DOHH2 (cell line): ENCODE measurements around the gene C8A.

Experiments
- EZH2phosphoT487 ChIP-seq: fragments of 200-600 bp; sonication (generic); IDR thresholded peaks from 2 replicates; pipeline ENCODE4 v1.6.1; 2017; ENCODE audit warnings: borderline replicate concordance, mild to moderate bottlenecking, antibody characterized with exemption, low read length, moderate library complexity, mixed read lengths
- TF ChIP-seq, protein P1 (sequence below): fragments of 200-600 bp; sonication (generic); IDR thresholded peaks from one replicate; pipeline ENCODE4 v1.5.1; 2014; ENCODE audit warnings: antibody characterized with exemption, mild to moderate bottlenecking, low read depth, low read length; ENCODE audit not compliant: poor library complexity, severe bottlenecking

DNA sequence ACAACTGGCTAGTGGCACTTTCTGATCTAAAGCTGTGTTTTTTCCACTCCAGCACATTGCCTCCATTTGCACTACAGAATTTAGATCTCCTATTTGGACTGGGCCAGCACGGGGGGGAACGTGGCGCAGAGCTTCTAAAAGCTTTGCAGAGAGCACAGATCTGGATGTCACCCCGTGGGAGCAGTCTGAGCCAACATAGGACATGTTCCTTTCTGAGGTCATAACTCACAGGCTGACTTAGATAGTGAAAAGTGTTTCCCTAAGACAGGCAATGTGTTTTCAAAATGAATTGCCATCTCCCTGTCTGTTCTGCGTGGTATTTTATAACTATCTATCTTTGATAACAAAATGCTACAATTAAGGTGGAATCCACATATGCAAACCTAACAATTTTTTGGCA is 3.7 kb upstream of the C8A start:
- no peak for TF ChIP-seq EZH2phosphoT487
- TF ChIP-seq, protein P1, sequence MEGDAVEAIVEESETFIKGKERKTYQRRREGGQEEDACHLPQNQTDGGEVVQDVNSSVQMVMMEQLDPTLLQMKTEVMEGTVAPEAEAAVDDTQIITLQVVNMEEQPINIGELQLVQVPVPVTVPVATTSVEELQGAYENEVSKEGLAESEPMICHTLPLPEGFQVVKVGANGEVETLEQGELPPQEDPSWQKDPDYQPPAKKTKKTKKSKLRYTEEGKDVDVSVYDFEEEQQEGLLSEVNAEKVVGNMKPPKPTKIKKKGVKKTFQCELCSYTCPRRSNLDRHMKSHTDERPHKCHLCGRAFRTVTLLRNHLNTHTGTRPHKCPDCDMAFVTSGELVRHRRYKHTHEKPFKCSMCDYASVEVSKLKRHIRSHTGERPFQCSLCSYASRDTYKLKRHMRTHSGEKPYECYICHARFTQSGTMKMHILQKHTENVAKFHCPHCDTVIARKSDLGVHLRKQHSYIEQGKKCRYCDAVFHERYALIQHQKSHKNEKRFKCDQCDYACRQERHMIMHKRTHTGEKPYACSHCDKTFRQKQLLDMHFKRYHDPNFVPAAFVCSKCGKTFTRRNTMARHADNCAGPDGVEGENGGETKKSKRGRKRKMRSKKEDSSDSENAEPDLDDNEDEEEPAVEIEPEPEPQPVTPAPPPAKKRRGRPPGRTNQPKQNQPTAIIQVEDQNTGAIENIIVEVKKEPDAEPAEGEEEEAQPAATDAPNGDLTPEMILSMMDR: no peak
